B cell (primary cell): ENCODE results near the gene NBPF11. TPM values are rescaled to one million over a fixed set of nuclear protein-coding genes. Genes with fewer than 3 reads are reported as not detected.
A peak's percentile ranks its signal among the peaks of the same experiment; 100 is the strongest.
"Not testable (repeated sequence)": the region's sequence is repeated elsewhere in the genome, so short reads cannot be mapped to it uniquely, and the experiment has no call there.

Experiments used
- ATAC-seq: fragments of 200-7000 bp; cut with Tn5 transposase; one replicate; pipeline ENCODE4 v1.10.0; 2021; ENCODE audit warnings: low read depth, mild to moderate bottlenecking, moderate number of reproducible peaks, moderate library complexity
- CTCF ChIA-PET: fragments of 350-600 bp; sonication (Branson Sonifier 250); formaldehyde crosslinking; loops from one replicate; lab custom pipeline; 2021; ENCODE audit warnings: antibody characterized with exemption, inconsistent platforms; lab: Charles Lee
- POLR2A ChIA-PET: fragments of 350-600 bp; sonication (Branson Sonifier 250); formaldehyde crosslinking; loops from one replicate; lab custom pipeline; 2021; ENCODE audit warnings: antibody characterized with exemption; lab: Charles Lee
- DNase-seq: peaks from one replicate; pipeline ENCODE4 v3.0.0; 2013
- H2AFZ ChIP-seq: 2 replicates; pipeline ENCODE4 v1.6.1; 2012; ENCODE audit warnings: mild to moderate bottlenecking, low read depth, low read length; ENCODE audit not compliant: insufficient read depth, poor library complexity, severe bottlenecking
- H3K27ac ChIP-seq, 2 donors: 1 replicate in 1 of 2; 2 replicates in 1 of 2; pipeline ENCODE4 v1.5.1; 2012 to 2013; ENCODE audit warnings: low read length in 2 of 2, mild to moderate bottlenecking in 2 of 2, moderate library complexity in 1 of 2
- H3K27me3 ChIP-seq, 4 experiments: fragments of 200-600 bp in 1 of 4; sonication (generic) in 1 of 4; replicated peaks in 1 of 4; 1 replicate in 2 of 4; 2 replicates in 2 of 4; pipeline versions ENCODE4 v1.6.1 to v1.7.0; 2013 to 2016; ENCODE audit warnings: low read length in 3 of 4, mild to moderate bottlenecking in 2 of 4, mixed read lengths in 1 of 4, moderate library complexity in 1 of 4; ENCODE audit not compliant: insufficient read depth in 4 of 4, control insufficient read depth in 3 of 4; ENCODE audit errors: control extremely low read depth in 1 of 4
- H3K36me3 ChIP-seq, 2 experiments: replicated peaks in 1 of 2; 1 replicate in 1 of 2; 2 replicates in 1 of 2; pipeline versions ENCODE4 v1.6.1 to v1.7.1; 2013; ENCODE audit warnings: low read length in 1 of 2; ENCODE audit not compliant: insufficient read depth in 2 of 2, control insufficient read depth in 1 of 2; ENCODE audit errors: control extremely low read depth in 1 of 2, extremely low read depth in 1 of 2
- H3K4me1 ChIP-seq, 2 donors: fragments of 200-600 bp in 1 of 2; sonication (generic) in 1 of 2; 1 replicate in 1 of 2; 2 replicates in 1 of 2; pipeline versions ENCODE4 v1.5.1 to v1.6.1; 2013 to 2017; ENCODE audit warnings: low read length in 2 of 2; ENCODE audit not compliant: control insufficient read depth in 2 of 2, insufficient read depth in 2 of 2
- H3K4me2 ChIP-seq: replicated peaks from 2 replicates; pipeline ENCODE3; 2012; ENCODE audit warnings: mild to moderate bottlenecking, low read depth, low read length; ENCODE audit not compliant: poor library complexity, severe bottlenecking
- H3K4me3 ChIP-seq, 5 experiments: fragments of 200-600 bp in 1 of 5; sonication (generic) in 1 of 5; 1 replicate in 3 of 5; 2 replicates in 2 of 5; pipeline versions ENCODE4 v1.5.1 to v1.7.0; 2011 to 2016; ENCODE audit warnings: low read length in 4 of 5, mild to moderate bottlenecking in 4 of 5, low read depth in 2 of 5, control low read depth in 1 of 5, moderate library complexity in 1 of 5; ENCODE audit not compliant: insufficient read depth in 1 of 5; ENCODE audit errors: control extremely low read depth in 1 of 5, extremely low read depth in 1 of 5
- H3K79me2 ChIP-seq: fragments of 200-600 bp; sonication (generic); one replicate; pipeline ENCODE4 v1.6.0; 2016; ENCODE audit warnings: low read length; ENCODE audit not compliant: control insufficient read depth, insufficient read depth
- H3K9ac ChIP-seq: fragments of 200-600 bp; sonication (generic); 2 replicates; pipeline ENCODE4 v1.6.1; 2017; ENCODE audit warnings: mild to moderate bottlenecking, low read length, moderate library complexity
- H3K9me3 ChIP-seq, 3 donors: one replicate each; pipeline versions ENCODE4 v1.6.1 to v1.7.1; 2013; ENCODE audit warnings: low read length in 2 of 3; ENCODE audit not compliant: control insufficient read depth in 2 of 3, insufficient read depth in 1 of 3; ENCODE audit errors: control extremely low read depth in 1 of 3
- H4K20me1 ChIP-seq: 2 replicates; pipeline ENCODE4 v1.6.0; 2012; ENCODE audit warnings: mild to moderate bottlenecking, low read length; ENCODE audit not compliant: insufficient read depth, control insufficient read depth, poor library complexity, severe bottlenecking
- H3K27ac Mint-ChIP-seq: one replicate; pipeline ENCODE4 v1.8.0; 2021; ENCODE audit warnings: mixed read lengths
- H3K27me3 Mint-ChIP-seq: one replicate; pipeline ENCODE4 v1.8.0; 2021; ENCODE audit warnings: mixed read lengths
- H3K4me1 Mint-ChIP-seq: one replicate; pipeline ENCODE4 v1.8.0; 2021; ENCODE audit warnings: mixed read lengths
- H3K4me3 Mint-ChIP-seq: one replicate; pipeline ENCODE4 v1.8.0; 2021; ENCODE audit warnings: mixed read lengths
- H3K9me3 Mint-ChIP-seq: one replicate; pipeline ENCODE4 v1.8.0; 2022; ENCODE audit warnings: mixed read lengths; ENCODE audit not compliant: insufficient read depth
- WGBS: methylation state at CpG from one replicate; pipeline ENCODE4 v1.1.5; 2013; ENCODE audit warnings: missing lambda C conversion rate; ENCODE audit not compliant: insufficient coverage; 5-methylcytosine and 5-hydroxymethylcytosine counted together
- intact Hi-C: fragments of 100-400 bp; cut with micrococcal nuclease; formaldehyde crosslinking; loops from one replicate; pipeline ENCODE4 v1.10.0; 2022
- polyA plus RNA-seq: library from polyadenylated mRNA; depleted of rRNA; stranded (reverse); fragments of >200 nt; gene quantifications from 2 replicates; pipeline ENCODE4 v1.2.3, GENCODE V29; 2012
- total RNA-seq, 2 donors: library from RNA; stranded (reverse); fragments of 120-200 nt in 1 of 2; gene quantifications; 1 replicate in 1 of 2; 2 replicates in 1 of 2; pipeline versions ENCODE4 v1.2.3 to v1.2.4, GENCODE V29; 2013 to 2022

Gene NBPF11
- total and polyA plus RNA-seq, 2 donors (not counting 1 experiment from before 2014, with no cell fraction given), result 26.8 to 48.5 TPM

DNA sequence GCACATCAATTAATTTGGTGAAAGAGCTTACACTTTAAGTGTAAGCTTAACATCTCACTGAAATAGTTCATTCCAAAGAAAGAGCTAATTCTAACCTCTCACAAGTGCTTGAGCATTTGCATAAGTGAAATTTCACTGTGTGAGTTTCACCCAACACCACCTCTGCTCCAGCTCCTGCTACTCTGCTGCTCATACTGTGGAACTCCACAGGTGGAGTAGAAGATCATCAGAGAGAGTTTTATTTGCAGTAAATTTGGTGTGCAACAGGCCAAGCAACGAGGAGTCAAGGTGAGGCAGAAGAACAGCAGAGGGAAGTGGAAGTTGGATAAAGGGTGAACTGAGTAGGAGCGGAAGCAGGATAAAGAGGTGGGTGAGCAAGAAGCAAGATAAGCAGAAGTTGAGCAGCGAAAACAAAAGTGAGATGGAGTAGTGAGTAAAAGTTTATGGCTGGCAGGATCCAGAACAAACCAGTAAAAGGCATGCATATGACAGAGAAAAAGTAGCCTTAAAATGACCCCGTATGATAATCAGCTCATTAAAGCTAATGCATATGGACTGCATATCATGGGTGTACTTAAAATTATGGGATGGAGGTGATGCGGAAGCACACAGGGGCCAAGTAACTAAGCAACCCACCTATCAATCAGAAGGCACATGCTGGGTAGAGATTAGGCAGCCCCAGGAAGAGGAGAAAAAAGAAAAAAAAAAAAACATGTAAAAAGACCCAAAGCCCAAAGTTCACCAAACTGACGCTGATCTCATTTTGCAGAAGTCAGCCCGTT, 3.6 kb upstream of the NBPF11 start:
- H3K9me3 Mint-ChIP-seq, H3K27me3 Mint-ChIP-seq, intact Hi-C loops, H2AFZ ChIP-seq, H3K79me2 ChIP-seq, H3K36me3 ChIP-seq, POLR2A ChIA-PET, H4K20me1 ChIP-seq, CTCF ChIA-PET, H3K9me3 ChIP-seq: not testable (repeated sequence)
- ATAC-seq (peak; percentile 37), DNase-seq (peak; percentile 43)
- Mint-ChIP-seq H3K27ac (peak overlapping the region; percentile 92), H3K4me3 (peak overlapping the region; percentile 92), H3K4me1 (peaks cover 29% of the 10 kb centered on the region)
- peaks cover 0 to 14% (median 3%) of the 10 kb centered on the region in 4 experiments for H3K27me3 ChIP-seq
- no CpG with 5 or more reads among the region's 7 CpGs for WGBS
- peak overlapping the region in 4 of 5 experiments; percentile 11 to 33 (median 20) for H3K4me3 ChIP-seq
- H3K4me2 ChIP-seq, result peak overlapping the region; percentile 28
- peak overlapping the region; percentile 15 to 47 for H3K27ac ChIP-seq
- H3K4me1 ChIP-seq, result peaks cover 6 to 18% of the 10 kb centered on the region in 2 donors
- peak overlapping the region; percentile 42 for H3K9ac ChIP-seq

DNA sequence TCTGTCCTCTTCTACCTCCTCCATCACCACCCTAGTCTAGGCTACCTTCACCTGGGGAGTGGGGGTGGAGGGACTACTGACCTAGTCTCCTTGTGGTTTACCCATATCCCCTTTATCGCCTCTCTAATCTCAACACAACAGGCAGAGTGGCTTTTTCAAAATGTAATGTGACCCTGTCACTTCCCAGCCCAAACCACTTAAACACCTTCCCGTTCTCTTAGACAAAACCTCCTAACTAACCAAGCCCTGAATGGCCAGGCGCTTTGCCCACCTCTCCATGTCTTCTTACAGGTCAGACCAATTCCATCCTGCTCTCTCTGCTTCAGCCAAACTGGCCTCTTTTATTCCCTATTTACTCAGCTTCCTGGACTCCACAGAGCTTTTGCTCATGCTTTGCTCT, 714 bp upstream of the NBPF11 start:
- H3K27me3 ChIP-seq, H2AFZ ChIP-seq, H3K27ac ChIP-seq, POLR2A ChIA-PET, H3K27me3 Mint-ChIP-seq, H4K20me1 ChIP-seq, DNase-seq, H3K36me3 ChIP-seq, H3K4me2 ChIP-seq, H3K9me3 ChIP-seq, H3K9me3 Mint-ChIP-seq, H3K9ac ChIP-seq, H3K4me3 ChIP-seq, CTCF ChIA-PET, intact Hi-C loops, ATAC-seq, H3K79me2 ChIP-seq: not testable (repeated sequence)
- Mint-ChIP-seq H3K4me3 (peak overlapping the region; percentile 85), H3K4me1 (peaks cover 20% of the 10 kb centered on the region), H3K27ac (peak overlapping the region; percentile 90)
- no CpG with 5 or more reads among the region's 3 CpGs for WGBS
- H3K4me1 ChIP-seq, result peaks cover 0 to 13% of the 10 kb centered on the region in 2 donors

DNA sequence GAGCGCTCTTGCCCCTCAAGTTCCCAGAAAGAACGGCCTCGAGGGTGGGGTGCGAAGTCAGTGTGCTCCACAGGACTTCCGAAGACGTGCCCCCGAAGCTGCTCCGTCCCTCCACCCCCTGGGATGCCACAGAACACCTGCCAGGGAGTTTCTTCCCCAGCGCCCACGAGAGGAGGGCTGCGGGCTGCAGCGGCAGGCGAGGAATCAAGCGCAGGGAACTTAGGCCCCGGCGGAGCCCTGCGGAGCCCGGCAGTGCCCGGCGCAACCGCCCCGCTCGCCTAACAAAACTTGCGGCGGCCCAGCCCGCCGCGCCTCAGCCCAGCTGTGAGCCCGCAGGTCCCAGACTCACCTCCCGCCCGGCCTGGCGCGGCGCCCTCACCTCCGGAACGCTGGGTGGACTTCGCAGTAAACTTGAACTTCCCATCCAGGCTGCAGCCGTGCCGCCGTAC, 686 bp downstream of the NBPF11 start:
- H4K20me1 ChIP-seq, intact Hi-C loops, H3K79me2 ChIP-seq, H3K27me3 Mint-ChIP-seq, H3K9me3 ChIP-seq, H3K9me3 Mint-ChIP-seq, POLR2A ChIA-PET, H3K4me1 ChIP-seq, H3K36me3 ChIP-seq, H3K27me3 ChIP-seq, CTCF ChIA-PET: not testable (repeated sequence)
- peak overlapping the region in 1 of 2 donors; percentile 66 for H3K27ac ChIP-seq
- peak overlapping the region; percentile 49 for H3K4me2 ChIP-seq
- under 1% methylated on average over 27 of the region's 40 CpGs for WGBS
- DNase-seq (peak; percentile 61), ATAC-seq (peak; percentile 11)
- Mint-ChIP-seq H3K27ac (peak overlapping the region; percentile 95), H3K4me3 (peak overlapping the region; percentile 97), H3K4me1 (peaks cover 22% of the 10 kb centered on the region)
- H3K4me3 ChIP-seq, result peak overlapping the region in 4 of 5 experiments; percentile 49 to 69 (median 66)
- peak overlapping the region; percentile 72 for H2AFZ ChIP-seq
- H3K9ac ChIP-seq, result peak overlapping the region; percentile 71

DNA sequence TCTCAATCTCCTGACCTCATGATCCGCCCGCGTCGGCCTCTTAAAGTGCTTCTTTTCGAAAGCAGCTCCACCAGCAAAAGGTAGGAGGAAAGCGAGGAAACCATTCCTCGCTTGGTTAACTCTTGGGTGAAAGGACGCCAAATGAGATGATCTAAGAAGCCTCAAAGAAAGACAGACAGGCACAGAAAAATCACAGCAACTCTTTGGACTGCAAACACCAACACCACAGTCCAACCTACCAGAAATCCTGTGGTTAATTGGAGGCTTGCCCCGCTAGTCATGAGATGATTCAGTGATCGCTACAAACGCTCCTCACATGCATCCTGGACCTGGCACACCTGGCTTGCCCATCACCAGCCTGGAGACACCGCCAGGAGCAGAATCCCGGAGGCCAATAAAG, 1.1 kb downstream of the NBPF11 start:
- CTCF ChIA-PET, H3K9me3 ChIP-seq, H3K36me3 ChIP-seq, H3K27me3 Mint-ChIP-seq, intact Hi-C loops, ATAC-seq, H3K79me2 ChIP-seq, H3K9me3 Mint-ChIP-seq, POLR2A ChIA-PET, H3K27me3 ChIP-seq, H3K4me1 ChIP-seq, H4K20me1 ChIP-seq: not testable (repeated sequence)
- peak overlapping the region; percentile 71 for H3K9ac ChIP-seq
- peak overlapping the region in 4 of 5 experiments; percentile 49 to 69 (median 66) for H3K4me3 ChIP-seq
- H3K4me2 ChIP-seq, result peak overlapping the region; percentile 49
- Mint-ChIP-seq H3K4me3 (peak overlapping the region; percentile 97), H3K27ac (peak overlapping the region; percentile 95), H3K4me1 (peaks cover 17% of the 10 kb centered on the region)
- 28% methylated on average over 5 of the region's 13 CpGs for WGBS
- peak; percentile 27 for DNase-seq
- H2AFZ ChIP-seq, result peak overlapping the region; percentile 72
- peak overlapping the region in 1 of 2 donors; percentile 66 for H3K27ac ChIP-seq
